Daoy (cell line): ENCODE measurements around the gene SHOC2. TPM values are rescaled to one million over a fixed set of nuclear protein-coding genes. Genes with fewer than 3 reads are reported as not detected.

ENCODE experiments used
- total RNA-seq: library from RNA; depleted of rRNA; stranded (reverse); fragments of >200 nt; shearing (Covaris generic); gene quantifications from 2 replicates; pipeline ENCODE4 v1.2.3, GENCODE V29; 2014; rRNA removed

Gene SHOC2
- total RNA-seq, 1 experiment from 2014 or later = 11.7 TPM

Other genes starting within 250 kb of the SHOC2 start
- gene PDCD4, start 47.7 kb upstream of the SHOC2 start, total RNA-seq = 13.3 and 19.9 TPM in 2 replicates
- gene BBIP1, start 424 bp upstream of the SHOC2 start, total RNA-seq = 13.2 and 14.2 TPM in 2 replicates
- not detected in 2 replicates for gene ADRA2A, start 157.4 kb downstream of the SHOC2 start, total RNA-seq